Measurements from ENCODE around the gene METTL17.

METTL17 gene

GRCh38 chr14:21023174-21023573, 33.4 kb downstream of the METTL17 start:
- Histone ChIP-seq H3K27me3 (ENCODE audit: insufficient read depth, poor library complexity, severe bottlenecking) (peaks cover 19% of the 10 kb centered on the region), H3K4me3 (replicated peaks; ENCODE audit: insufficient read depth, low read length) (no peak overlapping the region), H3K27ac (replicated peaks) (no peak overlapping the region)
- no peak for TF ChIP-seq POLR2AphosphoS5 (IDR thresholded peaks at IDR 0.05; ENCODE audit: low read depth)
- TF ChIP-seq, protein P1, sequence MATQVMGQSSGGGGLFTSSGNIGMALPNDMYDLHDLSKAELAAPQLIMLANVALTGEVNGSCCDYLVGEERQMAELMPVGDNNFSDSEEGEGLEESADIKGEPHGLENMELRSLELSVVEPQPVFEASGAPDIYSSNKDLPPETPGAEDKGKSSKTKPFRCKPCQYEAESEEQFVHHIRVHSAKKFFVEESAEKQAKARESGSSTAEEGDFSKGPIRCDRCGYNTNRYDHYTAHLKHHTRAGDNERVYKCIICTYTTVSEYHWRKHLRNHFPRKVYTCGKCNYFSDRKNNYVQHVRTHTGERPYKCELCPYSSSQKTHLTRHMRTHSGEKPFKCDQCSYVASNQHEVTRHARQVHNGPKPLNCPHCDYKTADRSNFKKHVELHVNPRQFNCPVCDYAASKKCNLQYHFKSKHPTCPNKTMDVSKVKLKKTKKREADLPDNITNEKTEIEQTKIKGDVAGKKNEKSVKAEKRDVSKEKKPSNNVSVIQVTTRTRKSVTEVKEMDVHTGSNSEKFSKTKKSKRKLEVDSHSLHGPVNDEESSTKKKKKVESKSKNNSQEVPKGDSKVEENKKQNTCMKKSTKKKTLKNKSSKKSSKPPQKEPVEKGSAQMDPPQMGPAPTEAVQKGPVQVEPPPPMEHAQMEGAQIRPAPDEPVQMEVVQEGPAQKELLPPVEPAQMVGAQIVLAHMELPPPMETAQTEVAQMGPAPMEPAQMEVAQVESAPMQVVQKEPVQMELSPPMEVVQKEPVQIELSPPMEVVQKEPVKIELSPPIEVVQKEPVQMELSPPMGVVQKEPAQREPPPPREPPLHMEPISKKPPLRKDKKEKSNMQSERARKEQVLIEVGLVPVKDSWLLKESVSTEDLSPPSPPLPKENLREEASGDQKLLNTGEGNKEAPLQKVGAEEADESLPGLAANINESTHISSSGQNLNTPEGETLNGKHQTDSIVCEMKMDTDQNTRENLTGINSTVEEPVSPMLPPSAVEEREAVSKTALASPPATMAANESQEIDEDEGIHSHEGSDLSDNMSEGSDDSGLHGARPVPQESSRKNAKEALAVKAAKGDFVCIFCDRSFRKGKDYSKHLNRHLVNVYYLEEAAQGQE (IDR thresholded peaks at IDR 0.05; ENCODE audit: insufficient replicate concordance, low read depth): no peak
- no peak for TF ChIP-seq SPI1 (IDR thresholded peaks at IDR 0.05; ENCODE audit: borderline replicate concordance, low read depth)
- TF ChIP-seq CTCF (IDR thresholded peaks at IDR 0.05; ENCODE audit: insufficient read depth, low read length): no peak
- TF ChIP-seq GABPA (IDR thresholded peaks at IDR 0.05; ENCODE audit: low read depth): no peak
- DNase-seq (ENCODE audit: low read depth in 1 of 2, low spot score in 1 of 2): no peak

DNA sequence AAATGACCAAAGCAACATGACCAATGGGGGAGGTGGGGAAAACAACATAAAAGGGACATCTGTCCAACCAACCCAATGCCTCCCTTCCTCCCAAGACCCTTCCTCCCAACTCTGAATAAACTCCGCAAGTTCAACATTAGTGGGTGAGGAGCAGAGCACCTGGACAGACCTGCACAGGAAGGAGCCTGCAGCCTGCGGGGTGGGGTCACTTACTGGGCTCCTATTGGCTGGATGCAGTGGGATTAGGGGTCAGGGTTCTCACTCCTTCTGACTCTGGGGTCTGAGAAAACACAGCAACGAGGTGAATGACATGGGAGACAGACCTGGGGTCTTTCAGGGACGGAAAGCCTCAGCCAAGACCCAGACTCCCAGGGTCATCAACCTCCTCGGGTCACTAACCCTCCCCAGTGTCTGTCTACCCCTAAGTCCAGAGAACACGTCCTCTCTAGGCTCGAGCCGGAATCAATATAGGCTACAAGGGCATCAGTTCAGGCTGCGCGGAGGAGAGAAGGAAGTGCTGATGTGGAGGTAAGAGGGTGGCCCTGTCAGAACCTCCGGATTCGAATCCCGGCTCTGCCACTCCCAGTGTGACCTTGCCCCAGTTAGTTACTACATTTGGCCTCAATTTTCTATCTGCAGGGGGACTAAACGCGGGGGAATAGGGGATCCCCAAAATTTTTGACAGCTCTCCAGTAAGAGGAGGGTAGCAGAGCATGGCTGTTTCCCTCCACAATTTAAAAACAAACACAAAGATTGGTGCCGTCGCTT, 34.2 kb downstream of the METTL17 start:
- TF ChIP-seq, protein P1 (IDR thresholded peaks at IDR 0.05; ENCODE audit: insufficient replicate concordance, low read depth): no peak
- TF ChIP-seq POLR2AphosphoS5 (IDR thresholded peaks at IDR 0.05; ENCODE audit: low read depth) (no peak), GABPA (IDR thresholded peaks at IDR 0.05; ENCODE audit: low read depth) (no peak), CTCF (IDR thresholded peaks at IDR 0.05; ENCODE audit: insufficient read depth, low read length) (no peak), SPI1 (IDR thresholded peaks at IDR 0.05; ENCODE audit: borderline replicate concordance, low read depth) (no peak)
- peak overlapping the region; percentile 53 for H3K4me3 ChIP-seq (replicated peaks; ENCODE audit: insufficient read depth, low read length)
- DNase-seq (ENCODE audit: low read depth in 1 of 2, low spot score in 1 of 2): no peak
- H3K27ac ChIP-seq (replicated peaks): no peak overlapping the region
- H3K27me3 ChIP-seq (ENCODE audit: insufficient read depth, poor library complexity, severe bottlenecking): peaks cover 19% of the 10 kb centered on the region

GRCh38 chr14:21024585-21025370, 35.0 kb downstream of the METTL17 start, which contains the start of gene NDRG2:
Gene NDRG2 (minus strand): TSS chr14:21025061. CDS start chr14:21023315, 1,746 bp downstream.
- DNase-seq (ENCODE audit: low read depth in 1 of 2, low spot score in 1 of 2): peak in 1 of 2 experiments; percentile 47
- Histone ChIP-seq H3K27me3 (ENCODE audit: insufficient read depth, poor library complexity, severe bottlenecking) (peaks cover 19% of the 10 kb centered on the region), H3K27ac (replicated peaks) (no peak within 1 kb of the TSS), H3K4me3 (replicated peaks; ENCODE audit: insufficient read depth, low read length) (peak within 1 kb of the TSS; percentile 53)
- TF ChIP-seq SPI1 (IDR thresholded peaks at IDR 0.05; ENCODE audit: borderline replicate concordance, low read depth) (no peak), CTCF (IDR thresholded peaks at IDR 0.05; ENCODE audit: insufficient read depth, low read length) (no peak), POLR2AphosphoS5 (IDR thresholded peaks at IDR 0.05; ENCODE audit: low read depth) (no peak), GABPA (IDR thresholded peaks at IDR 0.05; ENCODE audit: low read depth) (no peak)
- TF ChIP-seq, protein P1 (IDR thresholded peaks at IDR 0.05; ENCODE audit: insufficient replicate concordance, low read depth): no peak
